H7 (cell line): ENCODE data around the gene AKAP6. TPM values are rescaled to one million over a fixed set of nuclear protein-coding genes. Genes with fewer than 3 reads are reported as not detected.
A peak's percentile ranks its signal among the peaks of the same experiment; 100 is the strongest.
"Not testable (repeated sequence)": the region's sequence is repeated elsewhere in the genome, so short reads cannot be mapped to it uniquely, and the experiment has no call there.

Experiments
- DNase-seq: peaks from one replicate; pipeline ENCODE4 v3.0.0; 2012
- H3K27me3 ChIP-seq: 2 replicates; pipeline ENCODE4 v1.6.0; 2011; ENCODE audit warnings: mild to moderate bottlenecking, low read length; ENCODE audit not compliant: control insufficient read depth, insufficient read depth
- H3K36me3 ChIP-seq: replicated peaks from 2 replicates; pipeline ENCODE4 v1.5.1; 2011; ENCODE audit warnings: low read length; ENCODE audit not compliant: control insufficient read depth, insufficient read depth
- H3K4me3 ChIP-seq: 2 replicates; pipeline ENCODE4 v1.5.1; 2011; ENCODE audit warnings: low read depth, mild to moderate bottlenecking, control low read depth, low read length, moderate library complexity; ENCODE audit not compliant: insufficient read depth
- total RNA-seq: library from RNA; depleted of rRNA; stranded (reverse); fragments of >200 nt; shearing (Covaris generic); gene quantifications from 2 replicates; pipeline ENCODE4 v1.2.3, GENCODE V29; 2014

The AKAP6 gene
- total RNA-seq, 1 experiment from 2014 or later = 0.28 TPM

DNA sequence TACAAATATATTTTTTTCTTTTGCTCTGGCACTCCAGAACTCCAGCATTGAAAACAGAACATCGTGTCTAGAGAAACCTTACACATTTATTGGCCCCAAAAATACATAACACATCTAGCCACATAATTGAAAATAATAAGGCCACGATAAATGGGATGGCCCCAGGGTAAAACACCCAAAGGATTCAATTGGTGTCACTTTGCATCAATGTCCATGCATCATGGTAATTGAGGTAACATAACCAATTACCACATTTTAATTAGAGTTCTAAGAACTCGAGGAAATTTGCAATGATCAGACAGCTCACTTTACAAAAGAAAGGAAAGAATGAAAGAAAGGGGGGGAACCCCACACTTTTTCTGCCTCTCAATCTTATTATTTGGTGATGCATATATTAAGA lies 457.8 kb downstream of the AKAP6 start:
- DNase-seq = no peak
- H3K36me3 ChIP-seq = no peaks in the 10 kb centered on the region
- H3K27me3 ChIP-seq = no peaks in the 10 kb centered on the region
- H3K4me3 ChIP-seq = no peak overlapping the region

DNA sequence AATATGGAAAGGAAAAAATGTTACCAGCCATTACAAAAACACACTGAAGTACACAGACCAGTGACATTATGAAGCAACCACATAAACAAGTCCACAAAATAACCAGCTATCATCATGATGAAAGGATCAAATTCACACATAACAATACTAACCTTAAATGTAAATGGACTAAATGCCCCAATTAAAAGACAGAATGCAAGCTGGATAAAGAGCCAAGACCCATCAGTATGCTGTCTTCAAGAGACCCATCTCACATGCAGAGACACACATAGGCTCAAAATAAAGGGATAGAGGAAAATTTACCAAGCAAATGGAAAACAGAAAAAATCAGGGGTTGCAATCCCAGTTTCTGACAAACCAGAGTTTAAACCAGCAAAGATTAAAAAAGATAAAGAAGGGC lies 463.9 kb downstream of the AKAP6 start:
- H3K4me3 ChIP-seq, H3K36me3 ChIP-seq, H3K27me3 ChIP-seq, DNase-seq: not testable (repeated sequence)

- Histone ChIP-seq H3K36me3 (no peaks in the 10 kb centered on the region), H3K27me3 (no peaks in the 10 kb centered on the region), H3K4me3 (no peak overlapping the region)
- no peak for DNase-seq
Observed at GRCh38 chr14:32800320-32800719, 471.2 kb downstream of the AKAP6 start.

DNA sequence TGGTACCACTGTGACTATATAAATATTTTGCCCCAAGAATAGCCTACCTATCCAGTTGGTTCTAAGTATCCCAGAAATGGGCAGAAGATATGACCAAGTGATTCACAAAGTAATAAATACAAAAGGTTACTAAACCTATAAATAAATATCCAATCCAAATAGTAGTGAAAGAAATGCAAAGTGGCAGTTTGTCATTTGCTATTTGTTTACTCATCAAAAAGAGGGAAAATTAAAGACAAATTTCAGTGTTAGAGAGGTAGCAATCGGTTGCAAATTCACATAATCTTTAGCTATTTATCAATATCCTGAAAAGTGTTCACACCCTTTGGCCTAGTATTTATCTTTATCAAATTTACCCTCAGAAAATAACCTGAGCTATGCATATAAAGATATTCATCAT lies 473.2 kb downstream of the AKAP6 start:
- Histone ChIP-seq H3K4me3 (no peak overlapping the region), H3K27me3 (no peaks in the 10 kb centered on the region), H3K36me3 (no peaks in the 10 kb centered on the region)
- no peak for DNase-seq

DNA sequence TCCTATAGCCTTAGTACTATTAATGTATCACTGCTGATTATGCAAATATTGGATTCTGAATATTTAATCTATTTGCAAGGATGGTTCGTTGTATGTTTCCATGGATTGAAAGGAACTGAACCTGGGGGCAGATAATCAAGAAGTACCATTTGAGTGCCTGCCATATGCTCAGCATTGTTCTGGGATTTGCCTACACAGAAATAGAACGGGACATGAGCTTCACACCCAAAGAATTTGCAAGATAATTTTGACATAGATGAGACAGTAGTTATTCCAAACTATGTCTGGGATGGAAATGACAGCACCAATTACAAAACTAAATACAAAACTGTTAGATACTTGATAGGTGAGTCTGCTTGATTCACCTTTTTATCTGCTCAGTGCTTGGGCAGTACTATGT lies 476.9 kb downstream of the AKAP6 start:
- H3K4me3 ChIP-seq = no peak overlapping the region
- H3K27me3 ChIP-seq = no peaks in the 10 kb centered on the region
- no peak for DNase-seq

GRCh38 chr14:32808644-32809043 lies 479.5 kb downstream of the AKAP6 start:
- no peak overlapping the region for H3K4me3 ChIP-seq
- DNase-seq = no peak
- H3K27me3 ChIP-seq = no peaks in the 10 kb centered on the region
- H3K36me3 ChIP-seq = no peaks in the 10 kb centered on the region

More for the DNA sequence above, 476.9 kb downstream of the AKAP6 start:
- H3K36me3 ChIP-seq = no peaks in the 10 kb centered on the region

DNA sequence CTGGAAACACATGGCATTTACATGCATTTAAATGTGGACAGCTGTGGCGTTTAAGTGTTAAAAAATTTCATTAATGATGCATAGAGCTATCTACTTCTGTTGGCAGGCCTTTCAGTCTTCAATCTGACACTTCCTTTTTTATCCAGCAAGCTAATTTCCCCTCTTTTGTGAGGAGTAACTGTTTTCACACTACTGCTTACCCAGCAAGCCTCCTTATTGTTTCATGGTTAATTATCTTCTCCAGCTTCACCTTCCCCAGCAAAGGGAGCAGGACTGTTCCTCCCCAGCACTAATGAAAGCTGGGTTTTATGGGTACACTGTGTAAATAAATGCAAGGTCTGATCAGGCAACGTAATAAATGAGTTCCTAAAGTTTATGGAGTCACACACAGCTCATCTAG lies 480.2 kb downstream of the AKAP6 start:
- no peak for DNase-seq
- Histone ChIP-seq H3K27me3 (no peaks in the 10 kb centered on the region), H3K4me3 (no peak overlapping the region)

GRCh38 chr14:32813401-32813800 lies 484.3 kb downstream of the AKAP6 start:
- H3K27me3 ChIP-seq = no peaks in the 10 kb centered on the region
- DNase-seq = peak; percentile 8
- no peak overlapping the region for H3K4me3 ChIP-seq
- H3K36me3 ChIP-seq = no peaks in the 10 kb centered on the region

More for the DNA sequence above, 480.2 kb downstream of the AKAP6 start:
- H3K36me3 ChIP-seq = no peaks in the 10 kb centered on the region

DNA sequence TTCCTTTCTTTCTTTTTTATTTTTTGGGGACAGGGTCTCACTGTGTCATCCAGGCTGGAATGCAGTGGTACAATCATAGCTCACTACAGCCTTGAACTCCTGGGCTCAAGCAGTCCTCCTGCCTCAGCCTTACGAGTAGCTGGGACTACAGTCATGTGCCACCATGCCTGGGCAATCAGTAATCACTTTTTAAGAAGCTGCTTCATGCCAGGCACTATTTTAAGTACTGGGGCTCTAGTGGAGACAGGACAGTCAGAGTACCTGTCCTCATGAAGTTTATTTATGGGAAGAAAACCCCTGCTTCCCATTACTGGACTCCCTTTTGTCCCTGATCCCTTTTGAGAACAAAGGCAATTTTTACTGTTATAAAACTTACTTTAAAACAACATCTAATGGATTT lies 485.6 kb downstream of the AKAP6 start:
- no peak for DNase-seq
- H3K4me3 ChIP-seq = no peak overlapping the region
- no peaks in the 10 kb centered on the region for H3K36me3 ChIP-seq
- H3K27me3 ChIP-seq = no peaks in the 10 kb centered on the region

DNA sequence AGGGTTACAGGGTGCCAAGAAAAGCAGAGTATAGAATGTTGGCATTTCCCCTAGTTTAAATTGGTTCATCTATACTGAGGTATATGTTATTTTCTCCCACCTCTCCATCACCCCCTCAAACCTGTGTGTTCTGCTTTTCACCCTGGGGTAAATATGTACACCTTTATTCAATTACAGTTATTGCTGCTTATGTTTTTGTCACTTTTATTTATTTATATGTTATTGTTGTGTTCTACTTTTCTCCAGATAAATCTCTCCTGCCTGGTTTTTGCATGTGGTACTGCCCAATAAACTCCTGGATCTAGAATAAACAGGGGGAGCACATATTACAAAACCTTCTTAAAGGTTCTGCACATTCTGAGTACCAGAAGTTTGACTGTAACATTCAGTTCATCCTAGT lies 487.5 kb downstream of the AKAP6 start:
- Histone ChIP-seq H3K4me3 (no peak overlapping the region), H3K27me3 (no peaks in the 10 kb centered on the region), H3K36me3 (no peaks in the 10 kb centered on the region)
- no peak for DNase-seq

GRCh38 chr14:32817780-32818179 lies 488.7 kb downstream of the AKAP6 start:
- Histone ChIP-seq H3K36me3 (no peaks in the 10 kb centered on the region), H3K27me3 (no peaks in the 10 kb centered on the region), H3K4me3 (no peak overlapping the region)
- no peak for DNase-seq

DNA sequence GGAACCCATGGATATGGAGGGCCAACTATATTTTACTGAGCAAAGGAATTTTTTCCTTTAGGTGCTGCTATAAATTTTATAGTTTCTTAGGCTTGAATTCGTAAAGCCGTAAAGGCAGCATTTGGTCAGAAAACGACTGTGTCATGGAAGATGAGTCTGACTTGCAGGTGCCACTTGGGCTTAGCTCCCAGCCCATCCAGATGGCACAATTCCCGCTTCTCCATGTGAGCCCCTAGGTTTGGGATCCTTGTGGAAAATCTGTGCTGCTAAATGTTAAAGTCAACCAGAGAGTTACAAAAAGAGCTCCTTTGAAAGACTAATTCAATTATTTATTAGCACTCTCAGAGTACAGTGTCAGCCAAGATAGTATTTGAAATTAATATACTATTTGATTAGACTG lies 489.5 kb downstream of the AKAP6 start:
- Histone ChIP-seq H3K4me3 (no peak overlapping the region), H3K27me3 (no peaks in the 10 kb centered on the region), H3K36me3 (no peaks in the 10 kb centered on the region)
- no peak for DNase-seq

- no peak overlapping the region for H3K4me3 ChIP-seq
- H3K27me3 ChIP-seq = no peaks in the 10 kb centered on the region
- no peak for DNase-seq
- H3K36me3 ChIP-seq = no peaks in the 10 kb centered on the region
Observed at GRCh38 chr14:32820181-32820580, 491.1 kb downstream of the AKAP6 start.

DNA sequence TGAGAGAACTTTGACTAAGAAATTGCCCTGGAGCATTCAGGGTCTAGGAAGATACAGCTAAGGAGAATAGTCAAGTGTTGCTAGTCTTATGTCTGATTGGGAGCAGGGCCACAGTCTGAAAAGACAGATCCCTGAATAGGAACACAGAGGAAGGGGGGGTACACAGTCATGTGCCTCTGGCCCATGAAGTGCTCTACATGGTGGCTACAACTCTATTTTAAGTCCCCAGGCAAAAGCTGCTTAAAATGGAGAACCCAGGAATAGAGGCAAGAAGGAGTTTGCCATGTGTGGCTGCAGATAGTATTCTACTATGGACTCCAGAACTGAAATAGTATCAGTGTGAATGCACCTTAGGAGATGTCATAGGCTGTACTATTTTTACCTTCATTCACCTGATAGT lies 491.6 kb downstream of the AKAP6 start:
- no peak for DNase-seq
- Histone ChIP-seq H3K36me3 (no peaks in the 10 kb centered on the region), H3K27me3 (no peaks in the 10 kb centered on the region)

GRCh38 chr14:32821964-32822653 lies 493.0 kb downstream of the AKAP6 start:
- no peaks in the 10 kb centered on the region for H3K27me3 ChIP-seq
- H3K36me3 ChIP-seq = no peaks in the 10 kb centered on the region
- no peak for DNase-seq
- H3K4me3 ChIP-seq = no peak overlapping the region

More for the DNA sequence above, 491.6 kb downstream of the AKAP6 start:
- H3K4me3 ChIP-seq = no peak overlapping the region

DNA sequence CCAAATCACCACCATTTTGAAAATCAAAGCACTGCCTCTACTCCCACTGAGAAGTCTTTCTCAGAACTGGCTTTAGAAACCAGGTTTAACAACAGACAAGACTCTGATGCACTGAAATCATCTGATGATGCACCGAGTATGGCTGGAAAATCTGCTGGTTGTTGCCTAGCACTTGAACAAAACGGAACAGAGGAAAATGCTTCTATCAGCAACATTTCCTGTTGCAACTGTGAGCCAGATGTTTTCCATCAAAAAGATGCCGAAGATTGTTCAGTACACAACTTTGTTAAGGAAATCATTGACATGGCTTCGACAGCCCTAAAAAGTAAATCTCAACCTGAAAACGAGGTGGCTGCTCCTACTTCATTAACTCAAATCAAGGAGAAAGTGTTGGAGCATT lies 494.6 kb downstream of the AKAP6 start:
- DNase-seq = no peak
- H3K36me3 ChIP-seq = no peaks in the 10 kb centered on the region
- H3K4me3 ChIP-seq = no peak overlapping the region
- no peaks in the 10 kb centered on the region for H3K27me3 ChIP-seq
